WI38 (cell line): ENCODE data around the gene ITGA11.

ENCODE experiments used
- H3K4me3 ChIP-seq: 2 replicates; pipeline ENCODE4 v1.5.1; 2011; ENCODE audit warnings: low read depth, mild to moderate bottlenecking, control low read depth, low read length
- CTCF ChIP-seq: IDR thresholded peaks from 2 replicates; pipeline ENCODE4 v1.5.1; 2012; ENCODE audit warnings: low read depth, mild to moderate bottlenecking, control low read depth, low read length

ITGA11 gene

GRCh38 chr15:68431792-68432401, at the start of gene ITGA11:
Gene ITGA11 (minus strand): TSS chr15:68432163. CDS start chr15:68432066, 97 bp downstream.
- H3K4me3 ChIP-seq = peak within 1 kb of the TSS; percentile 53
- no peak for TF ChIP-seq CTCF

GRCh38 chr15:68481321-68481720, 49.4 kb upstream of the ITGA11 start:
- no peak for TF ChIP-seq CTCF
- H3K4me3 ChIP-seq = no peak overlapping the region

GRCh38 chr15:68480296-68480695, 48.3 kb upstream of the ITGA11 start:
- no peak for TF ChIP-seq CTCF
- H3K4me3 ChIP-seq = no peak overlapping the region

GRCh38 chr15:68479870-68480269, 47.9 kb upstream of the ITGA11 start:
- no peak for TF ChIP-seq CTCF
- H3K4me3 ChIP-seq = no peak overlapping the region

GRCh38 chr15:68479406-68479805, 47.4 kb upstream of the ITGA11 start:
- H3K4me3 ChIP-seq = no peak overlapping the region
- no peak for TF ChIP-seq CTCF

GRCh38 chr15:68478853-68479252, 46.9 kb upstream of the ITGA11 start:
- no peak overlapping the region for H3K4me3 ChIP-seq
- no peak for TF ChIP-seq CTCF

- no peak overlapping the region for H3K4me3 ChIP-seq
- TF ChIP-seq CTCF = no peak
These were observed 43.5 kb upstream of the ITGA11 start for GRCh38 chr15:68475449-68475848.
